GM12892 (cell line): ENCODE data around the gene NKAIN4.

Experiments
- POLR2A ChIP-seq: IDR thresholded peaks from 2 replicates; pipeline ENCODE4 v1.6.1; 2011; ENCODE audit warnings: low read depth, low read length, control low read depth
- POLR2AphosphoS5 ChIP-seq: IDR thresholded peaks from 2 replicates; pipeline ENCODE4 v1.6.1; 2011; ENCODE audit warnings: low read depth, low read length, control low read depth

GRCh38 chr20:63259734-63260460, 5.6 kb upstream of the NKAIN4 start:
- no peak for TF ChIP-seq POLR2A
- TF ChIP-seq POLR2AphosphoS5: no peak
